Muscle layer of colon (tissue), 2 donors: ENCODE measurements around the gene FAM20A.

Source experiments
- H3K27ac ChIP-seq: one replicate; pipeline ENCODE4 v1.7.0; 2013; ENCODE audit warnings: low read depth, mild to moderate bottlenecking, low read length, moderate library complexity
- H3K27me3 ChIP-seq, 2 donors: one replicate each; pipeline ENCODE4 v1.7.0; 2013; ENCODE audit warnings: low read length in 2 of 2, mild to moderate bottlenecking in 2 of 2; ENCODE audit not compliant: insufficient read depth in 2 of 2, control insufficient read depth in 1 of 2
- H3K36me3 ChIP-seq: one replicate; pipeline ENCODE4 v1.7.0; 2013; ENCODE audit warnings: mild to moderate bottlenecking, low read length; ENCODE audit not compliant: insufficient read depth
- H3K4me1 ChIP-seq: one replicate; pipeline ENCODE4 v1.7.0; 2013; ENCODE audit warnings: mild to moderate bottlenecking, low read length; ENCODE audit not compliant: insufficient read depth
- H3K4me3 ChIP-seq, 2 donors: one replicate each; pipeline ENCODE4 v1.7.0; 2013; ENCODE audit warnings: low read length in 2 of 2, low read depth in 1 of 2, mild to moderate bottlenecking in 1 of 2, moderate library complexity in 1 of 2
- H3K9ac ChIP-seq: one replicate; pipeline ENCODE4 v1.7.0; 2013; ENCODE audit warnings: low read length
- H3K9me3 ChIP-seq: one replicate; pipeline ENCODE4 v1.7.0; 2013; ENCODE audit warnings: mild to moderate bottlenecking, low read length
- donor health status: abdominal sarcoma.
- donor health status: Adenocarcinoma of cecum.

The FAM20A gene

GRCh38 chr17:68623811-68624210 lies 22.6 kb upstream of the FAM20A start:
- no peaks in the 10 kb centered on the region for H3K27me3 ChIP-seq
- H3K4me3 ChIP-seq = no peak overlapping the region
- no peak overlapping the region for H3K27ac ChIP-seq
- no peak overlapping the region for H3K9ac ChIP-seq
- no peaks in the 10 kb centered on the region for H3K4me1 ChIP-seq
- H3K9me3 ChIP-seq = no peaks in the 10 kb centered on the region
- H3K36me3 ChIP-seq = no peaks in the 10 kb centered on the region

GRCh38 chr17:68622423-68622822 lies 21.3 kb upstream of the FAM20A start:
- Histone ChIP-seq H3K36me3 (no peaks in the 10 kb centered on the region), H3K27ac (no peak overlapping the region), H3K4me3 (no peak overlapping the region)

GRCh38 chr17:68621065-68621464 lies 19.9 kb upstream of the FAM20A start:
- H3K4me3 ChIP-seq = no peak overlapping the region
- no peak overlapping the region for H3K27ac ChIP-seq
- no peaks in the 10 kb centered on the region for H3K4me1 ChIP-seq
- H3K27me3 ChIP-seq = no peaks in the 10 kb centered on the region
- no peak overlapping the region for H3K9ac ChIP-seq
- no peaks in the 10 kb centered on the region for H3K9me3 ChIP-seq
- no peaks in the 10 kb centered on the region for H3K36me3 ChIP-seq

More at GRCh38 chr17:68622423-68622822, 21.3 kb upstream of the FAM20A start:
- H3K9ac ChIP-seq = no peak overlapping the region
- H3K4me1 ChIP-seq = no peaks in the 10 kb centered on the region
- H3K27me3 ChIP-seq = no peaks in the 10 kb centered on the region
- no peaks in the 10 kb centered on the region for H3K9me3 ChIP-seq

- H3K27ac ChIP-seq = no peak overlapping the region
- no peaks in the 10 kb centered on the region for H3K4me1 ChIP-seq
- no peaks in the 10 kb centered on the region for H3K27me3 ChIP-seq
- no peak overlapping the region for H3K4me3 ChIP-seq
- no peaks in the 10 kb centered on the region for H3K36me3 ChIP-seq
- no peak overlapping the region for H3K9ac ChIP-seq
- H3K9me3 ChIP-seq = no peaks in the 10 kb centered on the region
These were observed 15.2 kb upstream of the FAM20A start for GRCh38 chr17:68616334-68616733.

- no peak overlapping the region for H3K27ac ChIP-seq
- no peaks in the 10 kb centered on the region for H3K4me1 ChIP-seq
- no peaks in the 10 kb centered on the region for H3K9me3 ChIP-seq
- no peaks in the 10 kb centered on the region for H3K36me3 ChIP-seq
- no peak overlapping the region for H3K4me3 ChIP-seq
- no peak overlapping the region for H3K9ac ChIP-seq
- no peaks in the 10 kb centered on the region for H3K27me3 ChIP-seq
These were observed 13.6 kb upstream of the FAM20A start for GRCh38 chr17:68614718-68615117.

- Histone ChIP-seq H3K9ac (no peak overlapping the region), H3K27ac (no peak overlapping the region), H3K4me3 (no peak overlapping the region), H3K27me3 (no peaks in the 10 kb centered on the region), H3K4me1 (no peaks in the 10 kb centered on the region), H3K36me3 (no peaks in the 10 kb centered on the region), H3K9me3 (peaks cover 7% of the 10 kb centered on the region)
These were observed 12.7 kb upstream of the FAM20A start for GRCh38 chr17:68613739-68614298.

GRCh38 chr17:68612923-68613292 lies 11.7 kb upstream of the FAM20A start:
- Histone ChIP-seq H3K4me3 (no peak overlapping the region), H3K4me1 (no peaks in the 10 kb centered on the region), H3K27ac (no peak overlapping the region), H3K9ac (no peak overlapping the region), H3K36me3 (no peaks in the 10 kb centered on the region), H3K9me3 (peaks cover 7% of the 10 kb centered on the region), H3K27me3 (no peaks in the 10 kb centered on the region)

GRCh38 chr17:68612209-68612922 lies 11.2 kb upstream of the FAM20A start:
- no peak overlapping the region for H3K27ac ChIP-seq
- no peak overlapping the region for H3K4me3 ChIP-seq
- H3K4me1 ChIP-seq = no peaks in the 10 kb centered on the region
- no peak overlapping the region for H3K9ac ChIP-seq
- peaks cover 7% of the 10 kb centered on the region for H3K9me3 ChIP-seq
- no peaks in the 10 kb centered on the region for H3K36me3 ChIP-seq
- H3K27me3 ChIP-seq = no peaks in the 10 kb centered on the region

GRCh38 chr17:68611353-68612208 lies 10.4 kb upstream of the FAM20A start:
- no peak overlapping the region for H3K9ac ChIP-seq
- H3K9me3 ChIP-seq = peaks cover 7% of the 10 kb centered on the region
- H3K27ac ChIP-seq = no peak overlapping the region

GRCh38 chr17:68610554-68610953 lies 9.4 kb upstream of the FAM20A start:
- Histone ChIP-seq H3K27me3 (no peaks in the 10 kb centered on the region), H3K9ac (no peak overlapping the region), H3K4me1 (no peaks in the 10 kb centered on the region), H3K4me3 (no peak overlapping the region), H3K27ac (no peak overlapping the region), H3K36me3 (no peaks in the 10 kb centered on the region), H3K9me3 (peaks cover 7% of the 10 kb centered on the region)

More at GRCh38 chr17:68611353-68612208, 10.4 kb upstream of the FAM20A start:
- Histone ChIP-seq H3K4me1 (no peaks in the 10 kb centered on the region), H3K36me3 (no peaks in the 10 kb centered on the region), H3K27me3 (no peaks in the 10 kb centered on the region), H3K4me3 (no peak overlapping the region)

GRCh38 chr17:68608515-68609130 lies 7.5 kb upstream of the FAM20A start:
- H3K9me3 ChIP-seq = peaks cover 7% of the 10 kb centered on the region
- H3K27me3 ChIP-seq = no peaks in the 10 kb centered on the region
- H3K4me1 ChIP-seq = no peaks in the 10 kb centered on the region
- no peak overlapping the region for H3K27ac ChIP-seq
- no peaks in the 10 kb centered on the region for H3K36me3 ChIP-seq
- H3K4me3 ChIP-seq = no peak overlapping the region
- H3K9ac ChIP-seq = no peak overlapping the region
